IMR-90 (cell line): ENCODE measurements around the gene MT1E. TPM values are rescaled to one million over a fixed set of nuclear protein-coding genes. Genes with fewer than 3 reads are reported as not detected.

Experiments used
- ATAC-seq: fragments of 200-7000 bp; cut with Tn5 transposase; 2 replicates; pipeline ENCODE4 v1.9.1; 2020; ENCODE audit warnings: low read depth, mild to moderate bottlenecking, moderate library complexity
- BruUV-seq: library from RNA; stranded (reverse); fragments of 400-500 nt; replicated peaks from 2 replicates; lab custom pipeline; 2021; lab: Mats Ljungman, UMichigan
- CTCF ChIA-PET: fragments of 300-600 bp; formaldehyde crosslinking; extraction: SDS; loops from one replicate; lab custom pipeline; 2021; ENCODE audit warnings: antibody characterized with exemption; lab: Yijun Ruan, JAX
- POLR2A ChIA-PET: fragments of 300-600 bp; sonication (Branson Sonifier 250); formaldehyde crosslinking; loops from one replicate; lab custom pipeline; 2022; ENCODE audit warnings: antibody characterized with exemption; ENCODE audit not compliant: unreplicated experiment; lab: Charles Lee
- DNase-seq: peaks from one replicate; pipeline ENCODE4 v3.0.0; 2013
- H2AFZ ChIP-seq: replicated peaks from 2 replicates; pipeline ENCODE3; 2013; ENCODE audit warnings: low read length, mild to moderate bottlenecking; ENCODE audit not compliant: poor library complexity
- H2AK5ac ChIP-seq: 2 replicates; pipeline ENCODE4 v1.6.1; 2013; ENCODE audit warnings: low read depth, low read length, inconsistent platforms
- H2AK9ac ChIP-seq: replicated peaks from 2 replicates; pipeline ENCODE3; 2013; ENCODE audit warnings: mild to moderate bottlenecking, low read depth, low read length, moderate library complexity; ENCODE audit not compliant: poor library complexity
- H2BK120ac ChIP-seq: 2 replicates; pipeline ENCODE4 v1.6.1; 2013; ENCODE audit warnings: low read depth, low read length, inconsistent platforms
- H2BK15ac ChIP-seq: 3 replicates; pipeline ENCODE4 v1.6.1; 2013; ENCODE audit warnings: low read depth, low read length, inconsistent platforms
- H2BK20ac ChIP-seq: 2 replicates; pipeline ENCODE4 v1.6.1; 2013; ENCODE audit warnings: low read depth, mild to moderate bottlenecking, inconsistent platforms, low read length, moderate library complexity
- H2BK5ac ChIP-seq: 2 replicates; pipeline ENCODE4 v1.6.1; 2013; ENCODE audit warnings: mild to moderate bottlenecking, low read depth, low read length, inconsistent platforms; ENCODE audit not compliant: poor library complexity, severe bottlenecking
- H3K14ac ChIP-seq: replicated peaks from 2 replicates; pipeline ENCODE4 v1.6.1; 2013; ENCODE audit warnings: low read depth, low read length, inconsistent platforms
- H3K18ac ChIP-seq: 2 replicates; pipeline ENCODE4 v1.6.1; 2013; ENCODE audit warnings: low read depth, low read length, control low read depth
- H3K23ac ChIP-seq: 2 replicates; pipeline ENCODE4 v1.6.1; 2013; ENCODE audit warnings: low read depth, low read length, inconsistent platforms
- H3K27ac ChIP-seq: 2 replicates; pipeline ENCODE4 v1.5.1; 2013; ENCODE audit warnings: mild to moderate bottlenecking, control low read depth, low read length; ENCODE audit not compliant: insufficient read depth
- H3K27me3 ChIP-seq: 2 replicates; pipeline ENCODE4 v1.6.1; 2013; ENCODE audit warnings: low read length; ENCODE audit not compliant: control insufficient read depth, insufficient read depth
- H3K36me3 ChIP-seq: 2 replicates; pipeline ENCODE4 v1.6.1; 2013; ENCODE audit warnings: low read length, mixed read lengths; ENCODE audit not compliant: control insufficient read depth, insufficient read depth
- H3K4ac ChIP-seq: 2 replicates; pipeline ENCODE4 v1.6.1; 2013; ENCODE audit warnings: low read depth, low read length, inconsistent platforms
- H3K4me1 ChIP-seq: 2 replicates; pipeline ENCODE4 v1.6.1; 2013; ENCODE audit warnings: low read length, mixed read lengths; ENCODE audit not compliant: control insufficient read depth, insufficient read depth
- H3K4me2 ChIP-seq: 2 replicates; pipeline ENCODE4 v1.6.1; 2013; ENCODE audit warnings: low read depth, mild to moderate bottlenecking, control low read depth, low read length, moderate library complexity
- H3K4me3 ChIP-seq: 2 replicates; pipeline ENCODE4 v1.5.1; 2013; ENCODE audit warnings: low read depth, mild to moderate bottlenecking, control low read depth, low read length, moderate library complexity; ENCODE audit not compliant: insufficient read depth
- H3K56ac ChIP-seq: 2 replicates; pipeline ENCODE4 v1.6.1; 2013; ENCODE audit warnings: low read length, inconsistent platforms; ENCODE audit not compliant: insufficient read depth; ENCODE audit errors: extremely low read depth
- H3K79me1 ChIP-seq, 2 experiments: 2 replicates each; pipeline ENCODE4 v1.6.1; 2013; ENCODE audit warnings: low read length in 2 of 2, inconsistent platforms in 1 of 2, low read depth in 1 of 2
- H3K9ac ChIP-seq: 2 replicates; pipeline ENCODE4 v1.6.1; 2013; ENCODE audit warnings: low read depth, low read length, control low read depth
- H3K9me1 ChIP-seq: 2 replicates; pipeline ENCODE4 v1.6.1; 2013; ENCODE audit warnings: low read length, inconsistent platforms; ENCODE audit not compliant: insufficient read depth
- H3K9me3 ChIP-seq: 2 replicates; pipeline ENCODE4 v1.6.1; 2013; ENCODE audit warnings: low read length; ENCODE audit not compliant: control insufficient read depth, insufficient read depth
- H4K20me1 ChIP-seq: 2 replicates; pipeline ENCODE4 v1.6.1; 2013; ENCODE audit warnings: low read length, inconsistent platforms; ENCODE audit not compliant: insufficient read depth
- H4K5ac ChIP-seq: 2 replicates; pipeline ENCODE4 v1.6.1; 2013; ENCODE audit warnings: mild to moderate bottlenecking, low read depth, low read length, control low read depth
- H4K8ac ChIP-seq, 2 experiments: 2 replicates each; pipeline ENCODE4 v1.6.1; 2013; ENCODE audit warnings: low read depth in 2 of 2, low read length in 2 of 2, control low read depth in 1 of 2, inconsistent platforms in 1 of 2
- H4K91ac ChIP-seq: 2 replicates; pipeline ENCODE4 v1.6.1; 2013; ENCODE audit warnings: low read depth, low read length, inconsistent platforms; ENCODE audit not compliant: insufficient read depth
- BHLHE40 ChIP-seq: fragments of 150-350 bp; IDR thresholded peaks from 2 replicates; pipeline ENCODE4 v1.6.1; 2016; ENCODE audit warnings: mild to moderate bottlenecking, low read depth, low read length
- CEBPB ChIP-seq: IDR thresholded peaks from 2 replicates; pipeline ENCODE4 v1.6.1; 2012; ENCODE audit warnings: low read depth, low read length, improper control_type of control experiment
- FOS ChIP-seq: fragments of 150-350 bp; IDR thresholded peaks from 2 replicates; pipeline ENCODE4 v1.6.1; 2016; ENCODE audit warnings: low read depth, low read length
- MXI1 ChIP-seq: IDR thresholded peaks from 2 replicates; pipeline ENCODE4 v1.6.1; 2012; ENCODE audit warnings: low read depth, mild to moderate bottlenecking, low read length, moderate library complexity, borderline replicate concordance
- RCOR1 ChIP-seq: IDR thresholded peaks from 2 replicates; pipeline ENCODE4 v1.6.1; 2012; ENCODE audit warnings: mild to moderate bottlenecking, low read length, improper control_type of control experiment; ENCODE audit not compliant: insufficient replicate concordance
- dilution Hi-C: fragments of 300-500 bp; cut with HindIII; formaldehyde crosslinking; loops from one replicate; pipeline ENCODE4 v1.14.3; 2018; ENCODE audit warnings: low sequenced_read_pairs; ENCODE audit not compliant: unreplicated experiment
- in situ Hi-C: fragments of 300-500 bp; cut with MboI; formaldehyde crosslinking; loops from 3 replicates; pipeline ENCODE4 v1.14.3; 2019; ENCODE audit warnings: low sequenced_read_pairs, inconsistent platforms, mixed read lengths
- intact Hi-C: fragments of 100-400 bp; cut with micrococcal nuclease; formaldehyde crosslinking; loops from 2 replicates; pipeline ENCODE4 v1.10.0; 2022
- polyA plus RNA-seq, 3 experiments: library from polyadenylated mRNA; depleted of rRNA; stranded (reverse); fragments of >200 nt; gene quantifications; 2 replicates each; pipeline ENCODE4 v1.2.3, GENCODE V29; 2012; ENCODE audit warnings: low replicate concordance in 1 of 3
- total RNA-seq: library from RNA; depleted of rRNA; stranded (reverse); fragments of >200 nt; gene quantifications from 2 replicates; pipeline ENCODE4 v1.2.3, GENCODE V29; 2012

Gene MT1E
- total and polyA plus RNA-seq, 2 of the 4 experiments (the other 2 are of a cell fraction): 137 to 821 TPM

GRCh38 chr16:56614549-56614991 lies 11.0 kb upstream of the MT1E start:
- Histone ChIP-seq H3K56ac (no peak overlapping the region), H4K91ac (peak overlapping the region; percentile 91), H3K27me3 (no peaks in the 10 kb centered on the region), H3K4ac (peak overlapping the region; percentile 93), H3K9me1 (peaks cover 24% of the 10 kb centered on the region), H3K36me3 (no peaks in the 10 kb centered on the region), H2BK5ac (peak overlapping the region; percentile 96), H3K18ac (peak overlapping the region; percentile 66; the same call in 1 of the 2 replicates), H3K9me3 (no peaks in the 10 kb centered on the region), H2BK120ac (peak overlapping the region; percentile 96), H3K4me1 (peaks cover 36% of the 10 kb centered on the region), H3K4me3 (no peak overlapping the region), H2AFZ (no peak overlapping the region), H3K4me2 (0 out of 2 replicates have a peak overlapping the region, but pooled peaks have one; percentile 22), H3K23ac (peak overlapping the region; percentile 72; the same call in 1 of the 2 replicates), H2BK15ac (peak overlapping the region; percentile 98; the same call in 1 of the 3 replicates), H3K27ac (peak overlapping the region; percentile 59), H3K14ac (peak overlapping the region; percentile 81; the same call in 1 of the 2 replicates), H2BK20ac (peak overlapping the region; percentile 96; the same call in 1 of the 2 replicates), H4K5ac (peak overlapping the region; percentile 52; the same call in 1 of the 2 replicates), H2AK5ac (peak overlapping the region; percentile 99), H4K8ac (peak overlapping the region; percentile 75 to 78; a peak in 3 of 4 replicates), H3K9ac (no peak overlapping the region), H3K79me1 (peaks cover 2 to 54% of the 10 kb centered on the region in 2 experiments; a peak in 3 of 4 replicates), H2AK9ac (peak overlapping the region; percentile 79), H4K20me1 (no peaks in the 10 kb centered on the region)
- ChIA-PET CTCF (no interaction called here), POLR2A (no interaction called here)
- TF ChIP-seq FOS (peak; percentile 77; the same call in 1 of the 2 replicates), BHLHE40 (no peak), MXI1 (no peak), RCOR1 (peak; percentile 14), CEBPB (peak; percentile 15; the same call in 1 of the 2 replicates)
- ATAC-seq (peak; percentile 8), DNase-seq (peak; percentile 86)
- in situ Hi-C loops (no loop called here), dilution Hi-C loops (no loop called here), intact Hi-C loops (no loop called here)
- BruUV-seq: no TSS peak
